GM19452 (cell line): Measurements from ENCODE around the gene PAM.

Experiments
- ATAC-seq: cut with Tn5 transposase; IDR thresholded peaks from one replicate; pipeline ENCODE4 v1.9.1; 2021; ENCODE audit not compliant: unreplicated experiment

The PAM gene

DNA sequence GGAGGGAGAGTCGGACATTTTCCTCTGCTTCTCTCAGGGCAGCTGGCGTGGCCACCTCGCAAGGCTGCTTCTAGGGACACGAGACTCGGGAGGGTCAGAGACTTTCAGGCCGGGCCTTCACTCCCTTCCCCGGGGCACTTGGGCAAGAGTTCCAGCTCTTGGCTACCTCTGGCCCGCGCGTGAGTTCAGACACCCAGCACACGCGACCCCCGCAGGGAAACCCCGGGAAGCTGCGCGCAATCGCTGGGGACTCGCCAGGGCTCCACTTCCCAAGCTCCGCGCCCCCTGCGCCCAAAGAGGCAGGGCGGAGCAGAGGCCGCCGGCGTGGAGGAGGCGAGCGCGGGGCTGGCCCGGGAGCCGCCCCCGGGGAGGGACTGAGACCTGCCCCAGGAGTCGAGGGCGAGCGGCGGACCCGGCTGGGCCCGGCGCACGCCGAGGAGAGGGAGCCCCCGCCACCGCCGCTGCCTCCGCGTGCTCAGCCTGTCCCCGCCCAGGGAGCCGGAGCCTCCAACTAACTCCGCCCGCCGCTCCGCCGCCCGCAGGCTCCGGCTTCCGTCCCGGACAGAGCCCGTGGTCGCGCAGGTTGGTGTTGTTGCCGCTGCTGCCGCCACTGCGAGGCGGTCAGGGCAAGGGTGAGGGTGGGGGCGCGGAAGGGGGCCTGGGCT lies at the start of gene PAM:
Gene PAM, plus strand, starts transcription at position 539 of the 665 bp plus-strand sequence. CDS start 110,891 bp downstream, outside the sequence.
- ATAC-seq = peak; percentile 84

DNA sequence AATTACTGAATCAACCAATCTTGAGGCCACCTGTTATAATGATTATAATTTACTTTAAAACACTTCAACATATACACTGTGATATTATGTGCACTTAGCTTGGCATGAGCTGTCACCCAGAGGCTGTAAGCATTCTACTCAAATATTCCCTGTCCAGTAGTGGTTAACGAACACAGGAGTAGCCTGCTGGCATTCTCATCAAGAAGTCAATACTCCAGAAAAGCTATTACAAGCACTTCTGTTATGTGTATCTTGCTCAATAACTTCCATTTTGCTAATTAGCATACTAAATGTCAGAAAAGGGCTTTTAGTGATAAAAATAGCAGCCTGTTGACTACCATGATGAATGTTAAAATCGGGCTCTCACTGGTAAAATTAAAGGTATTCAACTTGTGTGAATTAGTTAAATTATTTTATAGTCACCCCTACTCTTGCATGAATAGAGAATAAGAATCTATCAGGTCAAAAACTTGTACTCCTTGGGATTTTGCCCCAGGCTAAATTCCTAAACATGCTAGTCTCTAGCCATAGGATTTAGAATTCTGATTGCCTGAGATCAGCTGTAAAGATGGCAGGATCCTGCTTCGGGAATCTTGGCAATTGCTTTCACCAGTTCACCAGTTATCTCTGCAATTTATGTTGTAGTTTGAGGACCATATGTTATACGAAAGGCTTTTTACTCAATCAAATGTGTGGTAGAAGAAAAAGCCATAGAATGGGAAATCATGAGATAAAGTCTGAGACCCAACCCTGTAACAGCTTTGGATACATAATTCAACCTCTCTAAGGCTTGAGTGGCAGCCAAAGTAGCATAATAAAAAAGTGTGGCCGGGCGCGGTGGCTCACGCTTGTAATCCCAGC lies 43.4 kb upstream of the PAM start:
- no peak for ATAC-seq

DNA sequence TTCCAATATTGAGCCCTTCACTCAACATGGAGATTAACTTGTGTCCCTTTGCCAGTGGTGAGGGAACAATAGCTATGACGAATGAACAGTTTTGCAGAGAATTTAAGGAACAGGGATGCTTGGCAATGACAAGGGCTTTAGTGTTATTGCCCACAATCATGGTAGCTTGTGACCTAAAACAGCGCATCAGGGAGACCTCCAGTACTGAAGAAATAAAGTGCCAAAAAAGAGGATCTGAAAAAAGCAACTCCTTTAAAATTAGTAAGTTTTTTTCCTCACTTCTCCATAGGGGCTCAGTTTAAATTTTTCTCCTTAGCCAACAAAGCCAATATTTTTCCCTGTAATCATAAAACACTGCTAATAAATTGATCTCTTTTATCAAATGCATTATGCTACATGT lies 41.8 kb upstream of the PAM start:
- no peak for ATAC-seq

DNA sequence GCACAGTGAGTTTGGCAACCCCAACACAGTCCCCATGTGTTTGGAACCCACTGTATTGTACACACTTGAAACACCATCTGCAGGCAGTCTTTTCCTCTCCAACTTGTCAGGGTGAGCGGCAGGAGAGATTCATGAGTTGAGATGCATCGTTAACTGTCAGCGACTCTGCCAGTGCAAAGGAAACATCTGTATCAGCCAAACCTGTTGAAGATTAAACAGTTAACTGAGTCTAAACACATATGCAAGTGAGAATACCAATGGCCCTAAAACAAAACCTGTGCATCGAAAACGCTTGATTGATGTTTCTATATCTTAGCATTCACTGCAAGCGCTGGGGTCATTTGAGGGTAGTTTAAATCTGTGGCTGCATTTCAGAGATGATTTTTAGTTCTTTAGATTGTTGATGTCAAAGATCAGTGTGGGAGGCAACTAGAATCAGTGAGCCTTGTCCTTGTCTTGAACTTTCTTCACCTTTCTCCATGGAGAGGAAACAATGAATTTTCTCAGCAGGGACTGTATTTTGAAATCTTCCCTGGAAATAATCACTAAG lies 41.3 kb upstream of the PAM start:
- ATAC-seq = no peak

DNA sequence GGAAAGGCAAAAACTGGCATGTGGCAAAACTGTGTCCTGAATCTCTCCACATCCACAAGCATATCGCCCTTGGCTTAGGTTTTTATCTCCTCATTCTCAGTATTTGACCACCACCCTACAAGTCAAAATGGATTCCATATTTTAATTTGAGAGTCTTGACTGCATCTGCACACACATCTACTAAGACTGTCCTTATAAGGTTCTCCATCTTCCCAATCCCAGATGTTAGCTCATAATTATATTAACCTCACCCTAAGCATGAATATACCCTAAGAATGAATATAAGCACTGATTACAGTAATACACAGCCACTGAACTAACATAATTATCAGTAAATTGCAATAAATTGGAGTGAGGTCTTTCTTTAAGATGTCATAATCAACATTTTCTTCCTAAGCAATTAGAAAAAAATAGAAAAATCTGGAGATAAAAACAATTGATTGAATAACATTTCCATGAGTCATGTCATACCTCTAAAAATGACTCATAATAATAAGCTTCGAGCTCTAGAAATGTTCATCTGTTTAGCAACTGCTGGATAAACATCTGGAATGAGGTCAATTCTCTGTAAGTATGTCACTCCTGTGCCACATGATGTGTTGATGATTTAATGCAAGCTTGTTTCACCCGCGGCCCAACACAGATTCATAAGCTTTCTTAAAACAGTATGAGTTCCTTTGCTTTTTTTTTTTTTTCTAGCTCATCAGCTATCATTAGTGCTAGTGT lies 39.9 kb upstream of the PAM start:
- ATAC-seq = no peak

DNA sequence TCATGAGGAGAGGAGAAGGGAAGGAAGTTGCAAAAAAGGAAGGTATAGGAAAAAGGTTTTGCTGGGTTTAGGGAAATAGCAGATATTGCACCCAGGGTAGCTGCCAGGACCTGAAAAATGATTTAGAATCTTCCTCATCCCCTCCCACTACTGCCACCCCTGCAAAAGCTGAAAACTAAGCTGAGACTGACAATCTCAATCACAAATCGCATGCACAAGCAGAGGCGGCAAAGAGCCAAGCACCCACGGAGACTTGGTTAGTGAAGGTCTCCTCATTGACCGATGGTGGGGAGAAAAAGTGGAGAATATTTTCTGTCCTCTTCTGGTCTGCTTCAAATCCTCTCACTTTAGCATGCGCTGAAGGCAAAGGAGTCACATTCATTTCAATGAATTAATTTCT lies 39.1 kb upstream of the PAM start:
- ATAC-seq = no peak

DNA sequence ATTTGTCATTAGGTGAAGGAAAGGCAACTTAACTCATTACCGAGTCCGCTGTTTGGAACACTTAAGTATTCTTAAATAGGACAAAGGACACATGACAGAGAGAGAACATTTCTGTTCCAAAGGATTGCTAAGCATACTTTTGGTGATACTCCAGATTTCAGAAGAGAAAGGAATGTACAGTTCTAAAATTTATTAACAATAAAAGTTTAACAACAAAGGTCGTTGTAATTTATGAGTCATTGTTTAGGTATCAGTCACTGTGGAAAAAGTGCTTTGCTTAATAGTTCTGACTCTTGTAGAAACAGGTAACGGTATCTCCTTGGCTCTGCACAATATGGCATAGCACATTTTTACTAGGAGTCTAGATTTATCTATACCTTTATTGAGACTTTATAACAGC lies 36.3 kb upstream of the PAM start:
- no peak for ATAC-seq

DNA sequence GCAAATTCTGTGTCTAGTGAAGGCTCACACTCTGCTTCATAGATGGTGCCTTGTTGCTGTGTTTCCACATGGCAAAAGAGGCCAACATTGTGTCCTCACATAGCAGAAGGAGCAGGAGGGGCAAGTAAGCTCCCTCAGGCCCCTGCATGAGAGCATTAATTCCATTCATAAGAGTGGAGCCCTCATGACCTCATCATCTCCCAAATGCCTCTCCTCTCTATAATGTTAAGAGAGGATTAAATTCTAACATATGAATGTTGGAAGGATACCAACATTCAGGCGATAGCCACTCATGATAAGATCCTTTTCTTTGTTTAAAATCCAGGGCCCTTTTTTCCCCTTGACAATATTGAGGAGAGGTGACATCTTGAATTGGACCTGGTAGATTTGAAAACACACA lies 35.2 kb upstream of the PAM start:
- ATAC-seq = no peak

DNA sequence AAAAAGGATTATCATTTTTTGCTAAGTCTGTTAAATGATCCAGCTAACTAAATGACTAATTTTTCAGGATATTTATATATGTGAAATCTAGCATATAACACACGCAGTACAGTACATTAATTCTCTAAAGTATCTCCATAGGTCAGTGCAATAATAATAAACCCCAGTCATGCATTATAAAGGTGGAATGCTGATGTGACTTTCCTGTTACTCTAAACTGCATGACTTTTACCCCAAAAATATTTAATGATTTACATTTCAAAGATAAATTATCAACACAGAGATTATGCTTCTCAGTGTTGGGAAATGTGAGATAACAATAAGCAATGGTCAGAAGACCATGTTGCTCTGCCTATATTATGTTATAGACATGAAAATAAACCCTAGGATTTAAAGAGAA lies 34.1 kb upstream of the PAM start:
- ATAC-seq = no peak

DNA sequence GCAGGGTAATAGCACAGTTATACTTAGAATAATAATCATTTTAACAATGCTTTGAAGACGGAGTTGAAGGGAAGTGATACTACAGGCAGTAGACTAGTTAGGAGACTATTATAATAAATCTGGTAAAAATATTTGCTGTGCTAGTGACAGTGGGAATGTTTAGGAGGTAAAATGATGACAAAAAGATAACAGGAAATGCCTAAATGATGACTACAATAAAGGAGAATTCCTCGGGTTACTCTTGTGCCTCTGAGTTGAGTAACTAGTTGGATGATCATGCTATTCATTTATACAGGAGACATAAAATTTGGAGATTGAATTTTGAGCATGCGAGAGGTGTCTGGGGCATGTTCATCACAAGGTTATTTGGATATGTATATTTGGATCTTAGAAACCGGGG lies 32.2 kb upstream of the PAM start:
- ATAC-seq = no peak

DNA sequence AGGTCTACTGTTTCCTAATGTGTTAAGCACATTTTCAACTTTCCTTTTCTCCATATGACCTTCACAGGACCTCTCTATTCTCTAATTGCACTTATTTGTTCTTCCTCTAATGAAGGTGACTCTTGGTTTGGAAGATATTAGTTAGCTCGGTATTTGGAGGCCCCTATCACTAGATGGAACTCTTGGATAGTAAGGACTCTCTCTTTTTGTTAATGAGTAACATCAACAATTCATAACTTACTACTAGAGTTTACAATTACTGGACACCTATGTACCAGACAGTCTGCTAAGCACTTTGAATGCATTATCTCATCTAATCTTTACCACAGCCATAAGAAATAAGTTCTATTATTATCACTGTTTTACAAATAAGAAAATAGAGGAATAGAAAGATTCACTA lies 23.4 kb upstream of the PAM start:
- ATAC-seq = no peak

DNA sequence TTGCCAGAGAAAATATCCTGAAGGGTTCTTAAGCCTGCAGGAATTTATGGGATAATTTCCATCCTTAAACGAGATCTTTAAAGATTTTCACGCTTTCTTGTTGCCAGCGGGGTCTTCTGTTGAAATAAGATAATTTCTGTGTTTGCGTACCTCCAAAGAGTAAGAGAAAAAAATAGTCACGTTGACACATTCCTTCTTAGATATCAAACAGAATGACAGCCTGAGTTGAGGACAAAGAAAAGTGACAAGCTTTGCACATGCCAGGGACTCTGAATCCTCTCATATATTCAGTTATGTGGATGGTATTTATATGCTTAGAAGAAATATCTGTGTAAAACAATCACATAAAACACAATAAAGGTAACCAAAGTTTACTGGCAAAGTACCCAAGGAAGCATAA lies 21.6 kb upstream of the PAM start:
- ATAC-seq = no peak

DNA sequence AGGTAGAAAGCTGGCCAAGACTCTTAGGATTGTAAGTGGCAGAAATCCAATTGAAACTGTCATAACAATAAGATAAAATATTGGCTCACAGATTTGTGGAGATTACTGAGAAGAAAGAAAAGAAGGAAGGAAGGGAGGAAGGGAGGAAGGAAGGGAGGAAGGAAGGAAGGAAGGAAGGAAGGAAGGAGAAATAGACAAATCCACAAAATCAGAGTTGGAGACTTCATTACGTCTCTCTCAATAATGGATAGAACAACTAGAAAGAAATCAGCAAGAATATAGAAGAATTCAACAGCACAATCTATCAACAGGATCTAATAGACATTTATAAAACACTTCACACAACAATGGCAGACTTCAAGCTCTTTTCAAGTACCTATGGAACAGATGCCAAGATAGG lies 17.9 kb upstream of the PAM start:
- ATAC-seq = no peak

DNA sequence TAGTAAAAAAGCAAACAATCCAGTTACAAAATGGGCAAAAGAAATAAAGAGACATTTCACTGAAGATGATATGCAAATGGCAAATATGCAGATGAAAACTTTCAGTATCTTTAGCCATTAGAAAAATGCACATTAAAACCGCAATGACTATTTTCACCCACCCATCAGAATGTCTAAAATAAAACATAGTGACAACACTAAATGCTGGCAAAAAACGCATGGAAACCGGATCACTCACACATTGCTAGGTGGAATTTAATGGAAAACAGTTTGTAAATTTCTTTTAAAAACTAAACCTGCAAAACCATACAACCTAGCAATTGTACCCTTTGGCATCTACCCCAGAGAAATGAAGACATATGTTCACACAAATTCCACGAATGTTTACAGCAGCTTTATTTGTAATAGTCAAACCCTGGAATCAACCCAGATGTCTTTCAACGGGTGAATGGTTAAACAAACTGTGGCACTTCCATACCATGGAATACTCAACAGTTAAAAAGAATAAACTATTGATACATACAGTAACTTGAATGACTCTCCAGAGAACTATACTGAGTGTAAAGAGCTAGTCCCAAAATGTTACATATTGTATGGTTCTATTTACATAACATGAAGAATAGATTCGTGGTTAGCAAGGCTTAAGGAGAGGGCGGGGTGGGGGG lies 17.2 kb upstream of the PAM start:
- ATAC-seq = no peak

DNA sequence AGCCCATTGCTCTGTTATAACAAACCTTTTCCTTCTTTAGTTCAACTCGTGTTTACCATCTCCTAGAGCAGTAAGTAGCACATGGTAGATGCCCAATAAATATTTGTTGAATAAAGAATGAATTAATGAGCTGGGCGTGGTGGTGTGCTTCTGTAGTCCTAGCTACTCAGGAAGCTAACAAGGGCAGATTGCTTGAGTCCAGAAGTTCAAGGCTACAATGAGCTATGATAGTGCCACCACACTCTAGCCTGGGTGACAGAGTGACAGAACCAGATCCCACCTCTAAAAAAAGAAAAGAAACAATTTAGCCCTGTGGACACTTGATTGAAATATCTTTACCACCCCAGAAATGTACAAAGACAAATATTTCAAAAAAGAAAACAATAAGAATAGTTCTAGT lies 14.6 kb upstream of the PAM start:
- ATAC-seq = no peak

DNA sequence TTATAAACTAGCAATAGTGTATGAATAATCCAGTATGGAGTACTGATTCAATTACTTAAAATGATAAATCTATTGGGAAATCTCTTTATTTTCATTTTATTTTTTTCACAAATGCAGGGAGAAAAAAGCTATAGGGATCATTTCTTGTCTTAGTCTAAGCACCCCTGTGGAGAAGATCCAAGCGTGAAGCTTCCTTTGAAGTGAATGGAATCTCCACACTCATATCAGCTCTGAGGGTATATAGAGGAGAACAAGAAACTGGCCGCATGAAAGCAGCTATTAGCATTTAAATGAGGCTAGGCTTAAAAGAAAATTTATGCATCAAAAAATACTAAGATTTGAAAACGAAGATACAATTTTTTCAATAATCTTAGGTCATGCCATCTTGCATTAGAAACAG lies 12.9 kb upstream of the PAM start:
- no peak for ATAC-seq

DNA sequence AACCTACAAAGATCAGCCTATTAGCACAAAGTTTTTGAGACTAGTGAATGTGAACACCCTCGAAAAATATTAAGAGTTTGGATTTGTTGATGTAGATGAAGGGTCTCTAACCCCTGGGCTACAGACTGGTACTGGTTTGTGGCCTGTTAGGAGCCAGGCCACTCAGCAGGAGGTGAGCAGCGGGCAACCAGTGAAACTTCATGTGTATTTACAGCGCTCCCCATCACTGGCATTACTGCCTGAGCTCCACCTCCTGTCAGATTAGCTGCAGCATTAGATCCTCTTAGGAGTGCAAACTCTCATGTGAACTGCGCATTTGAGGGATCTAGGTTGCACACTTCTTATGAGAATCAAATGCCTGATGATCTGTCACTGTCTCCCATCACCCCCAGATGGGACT lies 11.2 kb upstream of the PAM start:
- no peak for ATAC-seq

DNA sequence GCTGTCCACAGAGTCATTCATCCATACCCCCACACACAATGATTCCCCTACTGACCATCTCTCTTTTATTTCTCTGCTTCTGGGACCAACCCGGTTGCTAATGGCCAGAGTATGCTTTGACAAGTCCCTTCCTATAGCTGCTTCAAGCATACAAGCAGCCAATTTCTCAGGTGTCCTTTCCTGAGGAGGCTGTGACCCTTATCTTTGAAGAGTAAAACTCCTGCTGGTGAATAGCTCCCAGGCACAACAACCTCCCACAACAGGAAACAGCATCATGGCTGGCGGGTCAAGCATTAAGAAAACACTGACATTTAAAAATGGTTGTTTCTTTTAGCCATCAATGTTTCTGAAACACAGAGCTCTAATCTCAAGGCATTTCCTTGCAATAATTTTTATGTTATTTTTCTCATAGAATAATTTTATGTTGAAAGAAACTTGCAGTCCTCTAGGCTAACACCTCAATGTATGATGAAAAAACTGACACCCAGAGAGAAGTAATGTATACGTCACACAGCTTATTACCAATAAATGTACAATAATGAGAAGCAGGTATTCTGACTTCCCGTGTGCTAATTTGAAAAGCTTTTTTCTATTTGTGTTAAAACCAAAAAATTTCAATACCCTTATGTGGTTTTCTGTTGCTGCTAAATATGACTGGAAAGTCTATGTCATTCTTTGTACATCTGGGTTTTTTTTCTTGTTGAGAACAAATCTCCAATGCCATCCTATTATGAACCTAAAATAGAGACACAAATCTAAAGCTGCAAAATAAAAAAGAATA lies 7.5 kb upstream of the PAM start:
- ATAC-seq = peak; percentile 69

DNA sequence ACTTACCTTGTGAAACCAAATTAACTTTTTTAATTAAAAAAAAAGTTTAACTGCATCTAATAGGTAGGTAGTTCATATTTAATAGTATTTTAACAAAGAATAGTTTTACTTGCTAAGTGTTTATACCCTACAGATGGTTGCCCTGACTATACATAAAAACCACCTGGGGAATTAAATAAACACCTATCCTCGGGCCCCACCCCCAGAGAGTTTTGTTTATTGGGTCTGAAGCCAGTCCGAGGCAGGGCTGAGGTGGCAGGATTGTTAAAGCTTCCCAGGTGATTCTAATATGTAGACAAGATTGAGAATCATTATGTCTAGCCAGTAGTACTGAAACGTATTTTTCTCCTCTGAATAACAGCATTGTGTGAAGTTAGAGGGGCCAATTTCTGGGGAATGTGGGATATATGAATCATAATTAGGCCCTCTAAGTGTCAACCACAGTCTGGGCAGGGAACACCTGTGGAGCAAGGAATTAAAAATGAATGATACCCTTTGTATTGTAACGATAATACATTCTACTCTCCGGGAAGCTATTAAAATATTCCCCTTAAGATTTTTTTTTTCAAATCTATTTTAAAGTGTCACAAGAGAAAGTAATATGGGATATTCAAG lies 5.6 kb upstream of the PAM start:
- no peak for ATAC-seq
